GM18505 (cell line): Measurements from ENCODE around the gene CLEC4E.
"Not testable (repeated sequence)": the region's sequence is repeated elsewhere in the genome, so short reads cannot be mapped to it uniquely, and the experiment has no call there.

Experiments
- ATAC-seq: cut with Tn5 transposase; IDR thresholded peaks from one replicate; pipeline ENCODE4 v1.9.1; 2021; ENCODE audit not compliant: unreplicated experiment
- POLR2A ChIP-seq: IDR thresholded peaks from 4 replicates; pipeline ENCODE4 v1.6.1; 2011; ENCODE audit warnings: borderline replicate concordance; ENCODE audit not compliant: insufficient read depth, insufficient read length; ENCODE audit errors: extremely low read depth

CLEC4E gene

GRCh38 chr12:8556531-8557097 lies 15.9 kb upstream of the CLEC4E start:
- TF ChIP-seq POLR2A = no peak
- no peak for ATAC-seq

- no peak for ATAC-seq
- no peak for TF ChIP-seq POLR2A
These were observed 13.9 kb upstream of the CLEC4E start for GRCh38 chr12:8554451-8555195.

GRCh38 chr12:8553088-8553627 lies 12.5 kb upstream of the CLEC4E start:
- TF ChIP-seq POLR2A = no peak
- ATAC-seq = no peak

GRCh38 chr12:8549381-8549780 lies 8.7 kb upstream of the CLEC4E start:
- no peak for ATAC-seq
- TF ChIP-seq POLR2A = no peak

- ATAC-seq = no peak
- no peak for TF ChIP-seq POLR2A
These were observed 7.5 kb upstream of the CLEC4E start for GRCh38 chr12:8548192-8548591.

GRCh38 chr12:8547645-8548044 lies 6.9 kb upstream of the CLEC4E start:
- no peak for TF ChIP-seq POLR2A
- no peak for ATAC-seq

- no peak for ATAC-seq
- TF ChIP-seq POLR2A = no peak
These were observed 5.9 kb upstream of the CLEC4E start for GRCh38 chr12:8546591-8546990.

GRCh38 chr12:8544295-8544694 lies 3.6 kb upstream of the CLEC4E start:
- no peak for TF ChIP-seq POLR2A
- ATAC-seq = no peak

- no peak for TF ChIP-seq POLR2A
- ATAC-seq = no peak
These were observed 857 bp upstream of the CLEC4E start for GRCh38 chr12:8541562-8541961.

- ATAC-seq = not testable (repeated sequence)
These were observed 2.9 kb downstream of the CLEC4E start for GRCh38 chr12:8537820-8538219.

- no peak for TF ChIP-seq POLR2A
- ATAC-seq = no peak
These were observed 8.7 kb downstream of the CLEC4E start for GRCh38 chr12:8532045-8532444.

GRCh38 chr12:8527250-8528130 lies 13.2 kb downstream of the CLEC4E start:
- no peak for ATAC-seq

GRCh38 chr12:8519171-8519570 lies 21.5 kb downstream of the CLEC4E start:
- ATAC-seq = no peak
- TF ChIP-seq POLR2A = no peak

More at GRCh38 chr12:8527250-8528130, 13.2 kb downstream of the CLEC4E start:
- no peak for TF ChIP-seq POLR2A
